DND-41 (cell line): Measurements from ENCODE around the gene IRS2.
A peak's percentile ranks its signal among the peaks of the same experiment; 100 is the strongest.

Experiments used
- ATAC-seq: fragments of 200-7000 bp; cut with Tn5 transposase; 3 replicates; pipeline ENCODE4 v1.9.1; 2021; ENCODE audit warnings: low read depth; ENCODE audit not compliant: insufficient read depth
- DNase-seq: peaks from one replicate; pipeline ENCODE4 v3.0.0-alpha.2; 2020
- H2AFZ ChIP-seq: 2 replicates; pipeline ENCODE4 v1.6.0; 2012; ENCODE audit warnings: low read depth, low read length
- H3K27ac ChIP-seq: 2 replicates; pipeline ENCODE4 v1.5.1; 2012; ENCODE audit warnings: low read length, inconsistent platforms
- H3K27me3 ChIP-seq: fragments of 200-600 bp; sonication (generic); 2 replicates; pipeline ENCODE4 v1.6.0; 2012; ENCODE audit warnings: low read length, mild to moderate bottlenecking, inconsistent platforms; ENCODE audit not compliant: insufficient read depth, poor library complexity
- H3K36me3 ChIP-seq: 2 replicates; pipeline ENCODE4 v1.5.1; 2012; ENCODE audit warnings: low read length, inconsistent platforms; ENCODE audit not compliant: insufficient read depth
- H3K4me1 ChIP-seq: 2 replicates; pipeline ENCODE4 v1.5.1; 2012; ENCODE audit warnings: mild to moderate bottlenecking, low read length; ENCODE audit not compliant: insufficient read depth
- H3K4me2 ChIP-seq: 2 replicates; pipeline ENCODE4 v1.6.0; 2012; ENCODE audit warnings: mild to moderate bottlenecking, moderate library complexity, low read length, inconsistent platforms; ENCODE audit not compliant: insufficient read depth
- H3K4me3 ChIP-seq, 2 experiments: fragments of 200-600 bp in 1 of 2; shearing (Covaris generic) in 1 of 2; 2 replicates each; pipeline ENCODE4 v1.5.1; 2012 to 2016; ENCODE audit warnings: inconsistent platforms in 2 of 2, low read length in 2 of 2, mild to moderate bottlenecking in 2 of 2, low read depth in 1 of 2, moderate library complexity in 1 of 2
- H3K79me2 ChIP-seq: 2 replicates; pipeline ENCODE4 v1.6.0; 2012; ENCODE audit warnings: low read length, inconsistent platforms; ENCODE audit not compliant: insufficient read depth
- H3K9ac ChIP-seq: 2 replicates; pipeline ENCODE4 v1.6.0; 2012; ENCODE audit warnings: low read depth, mild to moderate bottlenecking, inconsistent platforms, low read length, moderate library complexity
- H3K9me3 ChIP-seq: 2 replicates; pipeline ENCODE4 v1.5.1; 2012; ENCODE audit warnings: low read length, moderate library complexity, mild to moderate bottlenecking, inconsistent platforms; ENCODE audit not compliant: insufficient read depth, severe bottlenecking
- H4K20me1 ChIP-seq: 2 replicates; pipeline ENCODE4 v1.6.0; 2012; ENCODE audit warnings: low read length; ENCODE audit not compliant: insufficient read depth
- EZH2 ChIP-seq: IDR thresholded peaks from 3 replicates; pipeline ENCODE4 v1.6.1; 2012; ENCODE audit warnings: borderline replicate concordance, low read depth, mild to moderate bottlenecking, moderate library complexity, low read length, inconsistent platforms; ENCODE audit not compliant: severe bottlenecking
- TF ChIP-seq, protein P1 (sequence below): IDR thresholded peaks from 2 replicates; pipeline ENCODE4 v1.5.1; 2012; ENCODE audit warnings: borderline replicate concordance, low read length, moderate library complexity, mild to moderate bottlenecking; ENCODE audit not compliant: poor library complexity, severe bottlenecking; ENCODE audit errors: extremely low read depth

The IRS2 gene

DNA sequence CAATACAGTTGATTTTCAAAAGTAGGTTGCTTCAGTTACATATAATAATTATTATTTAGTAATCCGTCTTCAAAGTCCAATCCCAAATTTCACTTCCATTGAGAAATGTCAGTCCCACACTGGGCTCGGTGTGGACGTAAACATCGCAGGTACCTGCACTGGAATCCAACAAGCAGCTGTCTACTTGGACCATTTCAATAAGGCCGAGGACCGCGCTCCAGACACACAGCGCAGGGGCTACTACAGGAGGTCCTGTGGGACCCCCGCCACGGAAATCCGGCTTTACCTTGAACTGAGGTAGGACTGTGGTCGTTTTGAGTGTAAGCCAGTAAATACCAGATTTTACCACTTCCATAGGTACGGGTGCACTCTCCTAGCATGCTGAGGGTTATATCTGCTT is 30.8 kb downstream of the IRS2 start:
- Histone ChIP-seq H3K9me3 (no peaks in the 10 kb centered on the region), H3K4me3 (no peak overlapping the region), H2AFZ (no peak overlapping the region), H3K27ac (no peak overlapping the region), H3K79me2 (no peaks in the 10 kb centered on the region), H3K4me2 (no peak overlapping the region), H3K4me1 (no peaks in the 10 kb centered on the region), H3K9ac (no peak overlapping the region), H3K36me3 (no peaks in the 10 kb centered on the region), H4K20me1 (no peaks in the 10 kb centered on the region), H3K27me3 (no peaks in the 10 kb centered on the region)
- no peak for ATAC-seq
- no peak for DNase-seq
- TF ChIP-seq, protein P1, sequence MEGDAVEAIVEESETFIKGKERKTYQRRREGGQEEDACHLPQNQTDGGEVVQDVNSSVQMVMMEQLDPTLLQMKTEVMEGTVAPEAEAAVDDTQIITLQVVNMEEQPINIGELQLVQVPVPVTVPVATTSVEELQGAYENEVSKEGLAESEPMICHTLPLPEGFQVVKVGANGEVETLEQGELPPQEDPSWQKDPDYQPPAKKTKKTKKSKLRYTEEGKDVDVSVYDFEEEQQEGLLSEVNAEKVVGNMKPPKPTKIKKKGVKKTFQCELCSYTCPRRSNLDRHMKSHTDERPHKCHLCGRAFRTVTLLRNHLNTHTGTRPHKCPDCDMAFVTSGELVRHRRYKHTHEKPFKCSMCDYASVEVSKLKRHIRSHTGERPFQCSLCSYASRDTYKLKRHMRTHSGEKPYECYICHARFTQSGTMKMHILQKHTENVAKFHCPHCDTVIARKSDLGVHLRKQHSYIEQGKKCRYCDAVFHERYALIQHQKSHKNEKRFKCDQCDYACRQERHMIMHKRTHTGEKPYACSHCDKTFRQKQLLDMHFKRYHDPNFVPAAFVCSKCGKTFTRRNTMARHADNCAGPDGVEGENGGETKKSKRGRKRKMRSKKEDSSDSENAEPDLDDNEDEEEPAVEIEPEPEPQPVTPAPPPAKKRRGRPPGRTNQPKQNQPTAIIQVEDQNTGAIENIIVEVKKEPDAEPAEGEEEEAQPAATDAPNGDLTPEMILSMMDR = no peak
- no peak for TF ChIP-seq EZH2

DNA sequence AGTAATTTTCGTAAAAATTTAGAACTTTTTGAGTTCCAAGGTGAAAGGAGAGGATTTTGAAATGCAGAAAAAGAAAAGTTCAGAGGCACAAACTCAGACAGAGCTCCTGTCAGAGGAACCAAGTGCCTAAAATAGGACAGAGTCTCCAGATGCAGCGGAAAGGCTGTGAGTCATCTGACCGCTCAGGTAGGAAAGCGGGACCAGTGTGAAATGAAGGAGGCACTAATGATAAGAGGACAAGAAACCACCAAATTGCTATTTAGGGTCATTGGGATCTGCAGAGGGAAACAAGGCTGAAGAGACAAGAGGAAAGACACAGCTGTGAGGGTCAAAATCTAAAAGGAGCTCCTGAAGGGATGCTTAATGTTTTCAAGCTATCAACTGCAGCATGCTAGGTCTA is 34.9 kb downstream of the IRS2 start:
- no peaks in the 10 kb centered on the region for H3K9me3 ChIP-seq
- no peaks in the 10 kb centered on the region for H4K20me1 ChIP-seq
- H3K9ac ChIP-seq = no peak overlapping the region
- no peaks in the 10 kb centered on the region for H3K79me2 ChIP-seq
- peaks cover 3% of the 10 kb centered on the region; the same call in 1 of the 2 replicates for H3K4me1 ChIP-seq
- no peaks in the 10 kb centered on the region for H3K36me3 ChIP-seq
- TF ChIP-seq, protein P1 = no peak
- no peak for TF ChIP-seq EZH2
- ATAC-seq (no peak), DNase-seq (no peak)
- H3K27me3 ChIP-seq = no peaks in the 10 kb centered on the region
- H2AFZ ChIP-seq = no peak overlapping the region
- H3K27ac ChIP-seq = no peak overlapping the region
- H3K4me3 ChIP-seq = no peak overlapping the region
- H3K4me2 ChIP-seq = no peak overlapping the region

DNA sequence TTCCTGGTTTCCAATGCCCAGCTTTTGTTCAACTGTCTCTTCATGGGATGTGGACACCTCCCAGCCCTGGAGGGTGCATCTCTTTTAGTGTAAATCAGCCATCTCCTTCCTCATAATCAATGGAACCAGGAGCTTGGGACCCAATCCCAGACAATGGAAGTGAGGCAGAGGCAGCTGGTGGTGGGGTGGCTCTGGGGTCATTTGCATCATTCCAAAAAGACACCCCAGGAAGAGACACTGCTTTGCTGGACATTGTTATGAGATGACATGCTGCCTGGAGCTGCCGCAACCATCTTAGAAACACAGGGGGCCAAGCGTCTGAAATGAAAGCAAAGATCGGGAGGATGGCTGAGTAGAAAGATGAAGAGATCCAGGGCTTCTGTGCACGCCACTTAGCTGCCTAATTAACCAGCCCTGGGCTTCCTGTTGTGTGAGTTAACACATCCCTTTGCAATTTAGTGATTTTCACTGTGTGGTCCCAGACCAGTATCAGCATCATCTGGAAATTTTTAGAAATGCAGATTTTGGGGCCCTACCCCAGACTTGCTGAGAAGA is 36.1 kb downstream of the IRS2 start:
- H3K36me3 ChIP-seq = no peaks in the 10 kb centered on the region
- H3K79me2 ChIP-seq = no peaks in the 10 kb centered on the region
- ATAC-seq (peak; percentile 58; the same call in 2 of the 3 replicates), DNase-seq (no peak)
- peaks cover 3% of the 10 kb centered on the region; the same call in 1 of the 2 replicates for H3K4me1 ChIP-seq
- TF ChIP-seq, protein P1 = no peak
- TF ChIP-seq EZH2 = no peak
- no peaks in the 10 kb centered on the region for H3K9me3 ChIP-seq
- no peaks in the 10 kb centered on the region for H4K20me1 ChIP-seq
- no peaks in the 10 kb centered on the region for H3K27me3 ChIP-seq
- no peak overlapping the region for H3K4me2 ChIP-seq
- no peak overlapping the region for H2AFZ ChIP-seq
- H3K4me3 ChIP-seq = no peak overlapping the region
- H3K9ac ChIP-seq = no peak overlapping the region
- H3K27ac ChIP-seq = no peak overlapping the region

DNA sequence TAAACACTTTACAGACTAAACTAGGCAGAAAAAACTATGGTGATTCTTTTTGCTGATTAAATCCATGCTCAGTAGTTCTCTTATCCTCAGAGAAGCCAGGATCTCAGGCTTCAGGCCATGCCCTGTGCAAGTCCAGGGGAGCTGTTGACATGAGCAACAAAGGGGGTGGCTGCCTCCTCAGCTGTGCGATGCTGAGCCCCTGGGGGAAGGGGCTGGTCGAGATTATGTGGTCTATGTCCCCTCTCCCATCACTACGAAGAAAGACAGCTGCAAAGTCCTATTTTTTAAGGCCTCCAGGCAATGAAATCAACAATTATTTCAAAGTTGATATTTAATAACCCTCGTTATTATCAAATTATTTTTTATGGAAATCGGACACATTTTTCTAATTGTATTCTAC is 37.0 kb downstream of the IRS2 start:
- ATAC-seq = no peak
- Histone ChIP-seq H3K4me1 (peaks cover 11% of the 10 kb centered on the region), H2AFZ (no peak overlapping the region), H3K27me3 (no peaks in the 10 kb centered on the region), H3K27ac (no peak overlapping the region), H3K4me2 (no peak overlapping the region), H3K9ac (no peak overlapping the region), H3K79me2 (no peaks in the 10 kb centered on the region), H4K20me1 (no peaks in the 10 kb centered on the region), H3K36me3 (no peaks in the 10 kb centered on the region), H3K4me3 (no peak overlapping the region), H3K9me3 (no peaks in the 10 kb centered on the region)
- no peak for DNase-seq
- TF ChIP-seq EZH2 = no peak
- TF ChIP-seq, protein P1 = no peak
